ENCODE results near the gene MTREX.

The MTREX gene

DNA sequence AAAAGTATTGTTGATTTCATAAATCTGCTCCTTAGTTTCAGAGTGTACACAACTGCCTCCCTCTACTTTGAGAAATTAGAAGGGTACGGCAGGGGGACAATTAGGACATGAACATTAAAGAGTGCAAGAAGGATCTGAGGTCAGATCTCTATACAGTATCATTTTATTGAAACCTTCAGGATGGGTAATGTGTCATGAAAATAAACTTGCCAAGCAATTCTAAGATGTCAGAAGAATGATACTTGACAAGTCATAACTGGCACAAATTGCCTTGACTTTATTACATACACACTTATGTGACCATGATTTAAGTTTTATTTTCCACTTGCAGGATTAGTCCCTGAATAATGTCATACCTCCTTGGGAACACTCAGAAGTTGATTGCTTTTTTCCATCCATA lies 134.2 kb downstream of the MTREX start:
- no peak for DNase-seq (ENCODE audit: low spot score)
- in situ Hi-C loops (cut with MboI; ENCODE audit: low pct_unique_long_range_greater_than_20kb, low sequenced_read_pairs, unreplicated experiment), result no loop called here

GRCh38 chr5:55445791-55446190 lies 138.0 kb downstream of the MTREX start:
- no peak for DNase-seq (ENCODE audit: low spot score)
- in situ Hi-C loops (cut with MboI; ENCODE audit: low pct_unique_long_range_greater_than_20kb, low sequenced_read_pairs, unreplicated experiment), result no loop called here
- TF ChIP-seq, protein P1, sequence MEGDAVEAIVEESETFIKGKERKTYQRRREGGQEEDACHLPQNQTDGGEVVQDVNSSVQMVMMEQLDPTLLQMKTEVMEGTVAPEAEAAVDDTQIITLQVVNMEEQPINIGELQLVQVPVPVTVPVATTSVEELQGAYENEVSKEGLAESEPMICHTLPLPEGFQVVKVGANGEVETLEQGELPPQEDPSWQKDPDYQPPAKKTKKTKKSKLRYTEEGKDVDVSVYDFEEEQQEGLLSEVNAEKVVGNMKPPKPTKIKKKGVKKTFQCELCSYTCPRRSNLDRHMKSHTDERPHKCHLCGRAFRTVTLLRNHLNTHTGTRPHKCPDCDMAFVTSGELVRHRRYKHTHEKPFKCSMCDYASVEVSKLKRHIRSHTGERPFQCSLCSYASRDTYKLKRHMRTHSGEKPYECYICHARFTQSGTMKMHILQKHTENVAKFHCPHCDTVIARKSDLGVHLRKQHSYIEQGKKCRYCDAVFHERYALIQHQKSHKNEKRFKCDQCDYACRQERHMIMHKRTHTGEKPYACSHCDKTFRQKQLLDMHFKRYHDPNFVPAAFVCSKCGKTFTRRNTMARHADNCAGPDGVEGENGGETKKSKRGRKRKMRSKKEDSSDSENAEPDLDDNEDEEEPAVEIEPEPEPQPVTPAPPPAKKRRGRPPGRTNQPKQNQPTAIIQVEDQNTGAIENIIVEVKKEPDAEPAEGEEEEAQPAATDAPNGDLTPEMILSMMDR (IDR thresholded peaks at IDR 0.05; ENCODE audit: extremely low read depth, insufficient read depth, missing control alignments), result no peak

More for the DNA sequence above, 134.2 kb downstream of the MTREX start:
- TF ChIP-seq, protein P1 (IDR thresholded peaks at IDR 0.05; ENCODE audit: extremely low read depth, insufficient read depth, missing control alignments), result no peak

DNA sequence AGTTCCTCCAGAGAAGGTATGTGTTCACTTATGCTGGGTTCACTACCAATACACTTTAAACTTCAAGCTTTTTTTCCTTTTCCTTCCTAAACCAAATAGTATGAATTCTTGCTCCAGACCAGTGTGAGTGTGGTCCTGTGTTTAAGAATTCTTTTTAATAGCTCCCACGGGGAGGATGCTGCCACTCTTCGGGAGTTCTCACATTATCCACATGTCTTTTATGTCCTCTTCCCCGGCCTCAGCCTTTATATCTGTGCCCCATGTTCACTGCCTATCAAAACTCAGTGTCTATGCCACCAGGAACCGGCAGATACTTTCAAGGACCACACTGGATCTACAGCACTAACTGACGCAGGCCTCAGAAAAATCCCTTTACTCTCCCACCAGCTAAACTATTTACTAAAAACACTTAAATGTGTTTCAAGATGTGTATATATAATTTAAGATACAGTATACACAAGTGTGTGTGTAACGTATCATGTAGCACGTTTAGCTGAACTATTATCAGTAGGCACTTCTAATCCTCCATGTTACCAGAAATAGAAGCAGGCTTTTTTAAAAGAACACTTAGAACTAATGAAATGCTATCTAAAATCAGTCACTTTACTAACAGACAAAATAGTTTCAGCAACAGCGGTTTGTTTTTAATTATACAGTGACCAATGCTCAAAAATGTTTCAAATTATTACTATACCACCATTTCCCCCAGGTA lies 139.0 kb downstream of the MTREX start:
- DNase-seq (ENCODE audit: low spot score), result no peak
- TF ChIP-seq, protein P1 (IDR thresholded peaks at IDR 0.05; ENCODE audit: extremely low read depth, insufficient read depth, missing control alignments), result no peak
- in situ Hi-C loops (cut with MboI; ENCODE audit: low pct_unique_long_range_greater_than_20kb, low sequenced_read_pairs, unreplicated experiment), result no loop called here

DNA sequence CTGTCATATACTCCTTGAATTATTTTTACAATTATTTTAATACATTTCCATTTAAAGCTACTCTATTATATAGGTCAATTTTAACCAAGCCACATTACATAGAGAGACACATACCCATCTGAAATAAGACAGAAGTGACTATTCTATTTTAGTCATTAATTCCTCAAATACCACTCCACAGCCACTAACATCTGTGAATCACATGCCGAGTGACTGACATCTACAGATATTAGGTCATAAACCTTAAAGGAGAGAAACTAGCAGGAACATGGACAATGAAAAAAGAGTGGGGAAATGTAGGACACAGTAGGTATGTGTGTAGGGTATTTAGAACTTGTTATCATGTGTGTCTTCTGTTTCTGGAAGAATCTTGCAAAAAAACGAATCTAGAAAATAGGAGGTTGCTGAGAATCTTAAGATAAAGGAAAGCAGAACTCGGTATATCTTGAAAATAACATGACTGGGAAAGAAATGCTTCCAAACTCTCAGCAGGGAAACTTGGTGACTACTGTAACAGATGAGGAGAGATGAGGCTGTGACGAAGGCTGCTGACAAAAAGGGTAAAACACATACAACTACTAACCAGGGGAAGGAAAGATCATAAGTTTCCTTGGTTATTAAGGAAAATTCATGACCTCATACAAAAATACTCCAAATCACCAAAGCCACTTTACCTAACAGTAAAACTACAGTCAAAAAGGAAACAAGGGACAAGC lies 142.4 kb downstream of the MTREX start:
- TF ChIP-seq, protein P1 (IDR thresholded peaks at IDR 0.05; ENCODE audit: extremely low read depth, insufficient read depth, missing control alignments), result no peak
- in situ Hi-C loops (cut with MboI; ENCODE audit: low pct_unique_long_range_greater_than_20kb, low sequenced_read_pairs, unreplicated experiment), result no loop called here
- no peak for DNase-seq (ENCODE audit: low spot score)

DNA sequence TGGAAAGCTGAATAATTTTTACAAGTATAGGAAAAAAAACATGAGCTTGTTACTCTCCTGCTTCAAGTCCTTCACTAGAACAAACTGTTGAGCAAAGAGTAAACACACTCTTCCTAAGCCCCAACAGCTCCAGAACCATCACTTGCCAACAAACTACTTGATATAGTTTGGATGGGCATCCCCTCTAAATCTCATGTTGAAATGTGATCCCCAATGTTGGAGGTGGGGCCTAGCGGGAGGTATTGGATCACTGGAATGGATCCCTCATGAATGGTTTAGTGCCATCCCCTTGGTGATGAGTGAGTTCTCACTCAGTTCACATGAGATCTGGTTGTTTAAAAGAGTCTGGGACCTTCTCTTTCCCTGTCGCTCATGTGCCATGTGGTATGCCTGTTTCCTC lies 144.2 kb downstream of the MTREX start:
- in situ Hi-C loops (cut with MboI; ENCODE audit: low pct_unique_long_range_greater_than_20kb, low sequenced_read_pairs, unreplicated experiment), result no loop called here
- DNase-seq (ENCODE audit: low spot score), result no peak
- TF ChIP-seq, protein P1 (IDR thresholded peaks at IDR 0.05; ENCODE audit: extremely low read depth, insufficient read depth, missing control alignments), result no peak

GRCh38 chr5:55453211-55453610 lies 145.4 kb downstream of the MTREX start:
- DNase-seq (ENCODE audit: low spot score), result no peak
- TF ChIP-seq, protein P1 (IDR thresholded peaks at IDR 0.05; ENCODE audit: extremely low read depth, insufficient read depth, missing control alignments), result no peak
- in situ Hi-C loops (cut with MboI; ENCODE audit: low pct_unique_long_range_greater_than_20kb, low sequenced_read_pairs, unreplicated experiment), result no loop called here

Measured in GM13977 (cell line).